GM21529 (cell line): Measurements from ENCODE around the gene TRAPPC10.

ENCODE experiments used
- ATAC-seq: cut with Tn5 transposase; IDR thresholded peaks from one replicate; pipeline ENCODE4 v1.9.1; 2021; ENCODE audit not compliant: unreplicated experiment

The TRAPPC10 gene

GRCh38 chr21:44027607-44028286 lies 15.6 kb downstream of the TRAPPC10 start:
- ATAC-seq, result no peak

DNA sequence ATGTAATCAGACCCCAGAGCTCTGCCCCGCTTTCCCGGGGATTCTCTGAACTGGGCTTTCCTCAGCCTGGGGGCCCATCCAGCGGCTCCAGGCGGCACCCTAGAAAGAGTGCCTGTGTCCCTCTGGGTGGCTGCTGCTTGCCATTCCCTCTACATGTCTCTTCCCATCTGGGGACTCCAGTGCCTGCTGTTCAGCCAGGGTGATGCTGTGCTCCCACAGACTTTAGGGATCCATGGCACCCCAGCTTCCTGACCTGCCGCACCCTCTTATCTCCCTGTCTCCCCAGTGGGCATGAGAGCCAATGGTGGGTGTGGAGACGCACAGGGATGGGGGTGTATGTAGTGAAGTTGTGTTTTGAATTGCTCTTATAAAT lies 16.2 kb downstream of the TRAPPC10 start:
- no peak for ATAC-seq

- ATAC-seq, result no peak
Measured at GRCh38 chr21:44029460-44030087, 17.5 kb downstream of the TRAPPC10 start.

GRCh38 chr21:44035244-44035643 lies 23.1 kb downstream of the TRAPPC10 start:
- ATAC-seq, result no peak

- no peak for ATAC-seq
Measured at GRCh38 chr21:44038063-44038462, 26.0 kb downstream of the TRAPPC10 start.

GRCh38 chr21:44039828-44040227 lies 27.7 kb downstream of the TRAPPC10 start:
- no peak for ATAC-seq

DNA sequence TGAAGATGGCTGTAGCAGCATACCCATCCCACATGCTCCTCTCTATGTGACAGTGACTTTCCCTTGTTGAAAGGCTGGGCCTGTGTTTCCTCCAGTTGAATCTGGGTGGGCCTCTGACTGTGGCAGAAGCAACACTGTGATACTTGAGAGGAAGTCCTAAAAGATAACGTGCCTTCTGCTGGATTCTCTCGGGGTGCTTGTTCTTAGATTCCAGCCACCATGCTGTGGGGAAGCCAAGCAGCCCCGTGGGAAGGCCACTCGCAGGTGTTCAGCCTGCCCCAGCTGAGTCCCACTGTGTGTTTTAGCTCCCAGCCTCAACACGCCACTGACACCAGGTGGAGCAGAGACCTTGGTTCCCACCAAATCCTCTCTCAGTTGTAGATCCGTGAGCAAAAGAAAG lies 31.5 kb downstream of the TRAPPC10 start:
- no peak for ATAC-seq

- ATAC-seq, result no peak
Measured at GRCh38 chr21:44046734-44047133, 34.6 kb downstream of the TRAPPC10 start.

- no peak for ATAC-seq
Measured at GRCh38 chr21:44047996-44048560, 36.0 kb downstream of the TRAPPC10 start.

GRCh38 chr21:44049182-44049581 lies 37.1 kb downstream of the TRAPPC10 start:
- no peak for ATAC-seq

DNA sequence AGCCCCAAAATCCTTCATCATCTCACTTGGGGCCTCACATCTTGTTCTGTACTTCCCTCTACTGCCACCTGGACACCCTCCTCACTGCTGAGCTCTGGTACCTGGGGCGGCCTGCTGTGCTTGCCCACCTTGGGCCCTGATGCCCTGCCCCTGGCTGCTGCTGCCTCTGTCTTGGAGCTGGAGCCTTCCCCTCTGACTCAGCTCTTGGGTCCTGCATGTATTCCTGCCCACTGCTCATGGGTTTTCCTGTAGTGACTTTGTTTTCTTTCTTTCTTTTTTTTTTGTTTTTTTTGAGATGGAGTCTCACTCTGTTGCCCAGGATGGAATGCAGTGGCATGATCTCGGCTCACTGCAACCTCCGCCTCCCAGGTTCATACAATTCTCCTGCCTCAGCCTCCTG lies 37.5 kb downstream of the TRAPPC10 start:
- no peak for ATAC-seq

- ATAC-seq, result no peak
Measured at GRCh38 chr21:44050276-44050675, 38.2 kb downstream of the TRAPPC10 start.

GRCh38 chr21:44051462-44051941 lies 39.4 kb downstream of the TRAPPC10 start:
- ATAC-seq, result no peak

GRCh38 chr21:44052071-44052829 lies 40.1 kb downstream of the TRAPPC10 start:
- no peak for ATAC-seq

DNA sequence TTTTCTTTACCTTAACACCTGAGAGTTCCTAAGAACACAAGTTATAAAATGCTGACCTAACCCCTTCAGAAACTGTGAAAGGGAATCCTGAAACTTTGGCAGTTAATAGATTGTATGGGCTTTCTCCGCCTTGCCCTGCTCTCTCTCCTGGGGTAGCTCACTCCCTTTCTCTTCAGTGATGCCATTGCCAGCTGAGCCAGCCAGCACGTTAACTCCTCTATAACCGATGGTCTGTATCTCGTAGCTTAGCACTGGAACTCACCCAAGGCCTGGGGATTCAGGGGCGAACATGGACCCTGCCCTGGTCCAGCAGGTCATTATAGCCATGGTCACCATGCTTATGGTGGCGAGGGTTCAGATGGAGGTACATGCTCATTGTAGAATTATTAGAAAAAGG lies 40.7 kb downstream of the TRAPPC10 start:
- ATAC-seq, result no peak

DNA sequence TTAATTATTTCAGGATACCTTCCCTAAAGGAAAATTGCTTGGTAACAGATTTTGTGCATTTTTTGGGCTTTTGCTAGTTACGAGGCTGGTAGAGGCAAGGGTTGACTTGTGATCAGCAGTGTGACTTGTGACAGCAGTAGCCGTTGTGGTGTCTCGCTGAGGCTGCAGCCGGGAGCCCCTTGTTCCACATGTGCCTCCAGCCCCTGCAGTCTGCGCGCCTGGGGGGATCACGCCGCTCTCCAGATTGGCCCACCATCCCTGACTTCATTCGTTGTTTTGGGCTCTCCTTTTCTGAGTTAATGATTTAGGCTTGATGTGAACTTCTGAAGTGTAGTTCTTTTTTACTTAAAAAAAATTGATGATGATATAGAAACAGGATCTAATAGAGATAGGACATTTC lies 41.5 kb downstream of the TRAPPC10 start:
- ATAC-seq, result no peak

- no peak for ATAC-seq
Measured at GRCh38 chr21:44054710-44055109, 42.6 kb downstream of the TRAPPC10 start.

GRCh38 chr21:44057055-44057454 lies 44.9 kb downstream of the TRAPPC10 start:
- no peak for ATAC-seq

- no peak for ATAC-seq
Measured at GRCh38 chr21:44057960-44058651, 46.0 kb downstream of the TRAPPC10 start.

DNA sequence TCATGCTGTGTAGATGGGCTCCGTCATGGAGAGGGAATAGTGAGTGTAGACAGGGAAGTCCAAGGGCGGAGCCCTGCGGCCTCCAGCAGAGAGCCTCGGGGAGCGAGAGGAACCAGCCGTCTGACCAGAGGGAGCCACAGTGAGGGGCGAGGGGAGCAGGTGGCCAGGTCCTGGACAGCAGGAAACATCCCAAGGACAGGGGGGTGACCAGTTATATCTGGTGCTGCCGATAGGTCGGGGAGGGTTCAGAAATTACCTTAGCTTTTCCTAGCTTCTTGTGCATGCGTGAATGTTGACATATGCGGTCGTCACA lies 46.5 kb downstream of the TRAPPC10 start:
- ATAC-seq, result no peak

GRCh38 chr21:44058981-44059380 lies 46.9 kb downstream of the TRAPPC10 start:
- ATAC-seq, result no peak
